ENCODE results near the gene SMG6. TPM values are rescaled to one million over a fixed set of nuclear protein-coding genes. Genes with fewer than 3 reads are reported as not detected.

The SMG6 gene
- total and polyA plus RNA-seq, 2 experiments from 2014 or later = 11.9 to 19.9 TPM

GRCh38 chr17:2068519-2069051 is 235.0 kb downstream of the SMG6 start:
- Histone ChIP-seq H3K9me2 (replicated peaks; ENCODE audit: insufficient read depth) (no peaks in the 10 kb centered on the region), H3K4me3 (no peak overlapping the region), H3K27ac (peak overlapping the region; percentile 94), H3K4me2 (no peak overlapping the region), H4K20me1 (ENCODE audit: insufficient read depth, poor library complexity, severe bottlenecking) (no peaks in the 10 kb centered on the region), H3K9me3 (ENCODE audit: low read depth) (no peaks in the 10 kb centered on the region), H3K79me2 (no peaks in the 10 kb centered on the region), H3K4me1 (ENCODE audit: insufficient read depth) (peaks cover 43% of the 10 kb centered on the region), H2AFZ (no peak overlapping the region), H3K36me3 (replicated peaks; ENCODE audit: insufficient read depth, low read depth) (no peaks in the 10 kb centered on the region), H3K27me3 (no peaks in the 10 kb centered on the region)
- TF ChIP-seq EZH2phosphoT487 (IDR thresholded peaks at IDR 0.05; ENCODE audit: low read depth, severe bottlenecking, unreplicated experiment) = no peak
- TF ChIP-seq EZH2 (IDR thresholded peaks at IDR 0.05; ENCODE audit: borderline replicate concordance) = no peak
- TF ChIP-seq CTCF (IDR thresholded peaks at IDR 0.05; ENCODE audit: poor library complexity) = no peak
- WGBS (ENCODE audit: low lambda C conversion rate, missing lambda C conversion rate) = 57% methylated on average over 15 of the region's 15 CpGs
- DNase-seq (ENCODE audit: low spot score) = peak; percentile 55

- H3K27ac ChIP-seq = peak overlapping the region; percentile 94
- peak; percentile 63 for DNase-seq (ENCODE audit: low spot score)
- no peaks in the 10 kb centered on the region for H4K20me1 ChIP-seq (ENCODE audit: insufficient read depth, poor library complexity, severe bottlenecking)
- no peaks in the 10 kb centered on the region for H3K9me2 ChIP-seq (replicated peaks; ENCODE audit: insufficient read depth)
- H3K9me3 ChIP-seq (ENCODE audit: low read depth) = no peaks in the 10 kb centered on the region
- no peaks in the 10 kb centered on the region for H3K79me2 ChIP-seq
- WGBS (ENCODE audit: low lambda C conversion rate, missing lambda C conversion rate) = 60% methylated on average over 6 of the region's 6 CpGs
- H3K4me1 ChIP-seq (ENCODE audit: insufficient read depth) = peaks cover 48% of the 10 kb centered on the region
- H3K4me2 ChIP-seq = no peak overlapping the region
- H3K36me3 ChIP-seq (replicated peaks; ENCODE audit: insufficient read depth, low read depth) = no peaks in the 10 kb centered on the region
- no peak overlapping the region for H2AFZ ChIP-seq
- no peaks in the 10 kb centered on the region for H3K27me3 ChIP-seq
- TF ChIP-seq CTCF (IDR thresholded peaks at IDR 0.05; ENCODE audit: poor library complexity) (no peak), EZH2 (IDR thresholded peaks at IDR 0.05; ENCODE audit: borderline replicate concordance) (no peak), EZH2phosphoT487 (IDR thresholded peaks at IDR 0.05; ENCODE audit: low read depth, severe bottlenecking, unreplicated experiment) (no peak)
- no peak overlapping the region for H3K4me3 ChIP-seq
These were observed 235.5 kb downstream of the SMG6 start for GRCh38 chr17:2068031-2068518.

- Histone ChIP-seq H3K79me2 (no peaks in the 10 kb centered on the region), H3K9me3 (ENCODE audit: low read depth) (no peaks in the 10 kb centered on the region), H3K4me1 (ENCODE audit: insufficient read depth) (peaks cover 52% of the 10 kb centered on the region), H3K4me3 (no peak overlapping the region), H3K36me3 (replicated peaks; ENCODE audit: insufficient read depth, low read depth) (no peaks in the 10 kb centered on the region), H3K4me2 (no peak overlapping the region), H3K27ac (peak overlapping the region; percentile 94), H3K9me2 (replicated peaks; ENCODE audit: insufficient read depth) (no peaks in the 10 kb centered on the region), H3K27me3 (no peaks in the 10 kb centered on the region), H2AFZ (no peak overlapping the region), H4K20me1 (ENCODE audit: insufficient read depth, poor library complexity, severe bottlenecking) (no peaks in the 10 kb centered on the region)
- DNase-seq (ENCODE audit: low spot score) = no peak
- no peak for TF ChIP-seq CTCF (IDR thresholded peaks at IDR 0.05; ENCODE audit: poor library complexity)
- TF ChIP-seq EZH2 (IDR thresholded peaks at IDR 0.05; ENCODE audit: borderline replicate concordance) = no peak
- no peak for TF ChIP-seq EZH2phosphoT487 (IDR thresholded peaks at IDR 0.05; ENCODE audit: low read depth, severe bottlenecking, unreplicated experiment)
- WGBS (ENCODE audit: low lambda C conversion rate, missing lambda C conversion rate) = 72% methylated on average over 5 of the region's 5 CpGs
These were observed 236.0 kb downstream of the SMG6 start for GRCh38 chr17:2067608-2068024.

Data from hepatocyte (in vitro differentiated cells).